ENCODE results near the gene PDCD2L.

Gene PDCD2L

GRCh38 chr19:34474233-34474989 is 70.2 kb downstream of the PDCD2L start:
- no peak for DNase-seq

DNA sequence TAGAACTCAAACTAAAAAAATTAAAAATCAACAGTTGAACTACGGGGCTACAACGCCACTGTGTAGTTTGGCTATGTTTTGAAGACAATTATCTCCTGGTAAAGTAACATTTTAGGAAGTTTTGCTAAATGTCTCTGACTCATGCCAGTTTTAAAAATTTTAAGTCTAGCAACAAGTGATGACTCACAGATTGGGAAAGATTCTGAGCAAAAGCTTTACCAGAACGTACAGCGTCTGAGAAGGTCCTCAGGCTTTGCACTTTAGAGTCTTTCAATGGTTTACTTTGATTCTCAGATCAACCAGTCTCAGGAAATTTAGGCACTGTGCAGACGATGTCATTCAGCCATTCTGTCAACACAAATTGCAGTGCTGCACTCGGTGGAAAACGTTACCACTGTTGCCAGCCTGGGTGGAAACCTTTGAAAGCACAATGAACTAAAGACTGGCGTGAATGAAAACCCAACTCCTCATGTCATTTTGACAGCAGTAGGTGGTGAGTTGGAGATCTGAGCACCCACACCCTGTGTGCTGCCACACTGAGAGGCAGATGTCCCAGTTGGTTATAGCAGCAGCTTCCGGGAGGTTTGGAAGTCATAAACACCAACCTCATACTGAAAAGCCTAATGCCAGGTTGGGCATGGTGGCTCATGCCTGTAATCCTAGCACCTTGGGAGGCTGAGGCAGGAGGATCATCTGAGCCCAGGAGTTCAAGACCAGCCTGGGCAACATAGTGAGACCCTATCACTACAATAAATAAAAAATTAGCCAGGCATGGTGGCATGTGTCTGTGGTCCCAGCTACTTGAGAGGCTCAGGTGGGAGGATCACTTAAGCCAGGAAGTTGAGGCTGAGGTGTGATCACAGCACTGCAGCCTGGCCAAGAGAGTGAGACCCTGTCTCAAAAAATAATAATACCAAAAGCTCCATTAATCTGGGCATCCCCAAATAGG is 71.1 kb downstream of the PDCD2L start:
- peak in 1 of 2 donors; percentile 18 for DNase-seq

Measured in stimulated activated CD4-positive, alpha-beta T cell treated with anti-CD3 and anti-CD28 coated beads, Interleukin-2, amount 100 ng/mL, for 48 hours (primary cell).